Inflammatory macrophage treated with lipopolysaccharide for 1 hour (primary cell): ENCODE data around the gene FAM117B.
"Not testable (repeated sequence)": the region's sequence is repeated elsewhere in the genome, so short reads cannot be mapped to it uniquely, and the experiment has no call there.

ENCODE experiments used
- DNase-seq, 2 donors: peaks; one replicate each; pipeline ENCODE4 v3.0.0-alpha.2; 2020 to 2022

The FAM117B gene

DNA sequence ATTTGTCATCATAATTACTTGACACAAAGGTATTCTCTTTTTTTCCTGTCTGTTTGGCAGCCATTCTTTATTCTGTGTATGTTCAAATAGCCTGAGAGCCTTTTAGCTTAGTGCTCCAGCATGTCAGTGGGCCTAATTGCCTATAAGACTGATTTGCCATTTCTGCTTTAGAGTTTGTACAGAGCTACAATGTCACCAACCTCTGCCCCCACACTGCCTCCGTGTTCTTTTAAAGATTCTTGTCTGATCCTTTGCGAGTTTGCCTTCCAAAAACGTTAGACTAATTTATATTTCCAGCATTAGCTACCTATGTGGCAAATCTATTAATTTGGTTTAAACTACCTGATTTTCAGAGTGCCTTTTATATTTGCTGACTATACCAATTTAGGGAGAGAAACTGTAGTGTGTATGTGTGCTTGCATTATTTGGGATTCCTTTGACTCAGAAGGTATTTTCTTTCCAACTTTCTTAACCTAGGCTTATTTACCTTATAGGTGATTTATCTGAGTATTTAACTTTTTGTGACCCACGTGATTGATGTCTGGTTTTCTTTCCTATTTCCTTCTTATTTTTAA, 70.8 kb downstream of the FAM117B start:
- no peak for DNase-seq

GRCh38 chr2:202714971-202715935, 80.5 kb downstream of the FAM117B start:
- not testable (repeated sequence) for DNase-seq

- no peak for DNase-seq
Observed at GRCh38 chr2:202716114-202716718, 81.4 kb downstream of the FAM117B start.

DNA sequence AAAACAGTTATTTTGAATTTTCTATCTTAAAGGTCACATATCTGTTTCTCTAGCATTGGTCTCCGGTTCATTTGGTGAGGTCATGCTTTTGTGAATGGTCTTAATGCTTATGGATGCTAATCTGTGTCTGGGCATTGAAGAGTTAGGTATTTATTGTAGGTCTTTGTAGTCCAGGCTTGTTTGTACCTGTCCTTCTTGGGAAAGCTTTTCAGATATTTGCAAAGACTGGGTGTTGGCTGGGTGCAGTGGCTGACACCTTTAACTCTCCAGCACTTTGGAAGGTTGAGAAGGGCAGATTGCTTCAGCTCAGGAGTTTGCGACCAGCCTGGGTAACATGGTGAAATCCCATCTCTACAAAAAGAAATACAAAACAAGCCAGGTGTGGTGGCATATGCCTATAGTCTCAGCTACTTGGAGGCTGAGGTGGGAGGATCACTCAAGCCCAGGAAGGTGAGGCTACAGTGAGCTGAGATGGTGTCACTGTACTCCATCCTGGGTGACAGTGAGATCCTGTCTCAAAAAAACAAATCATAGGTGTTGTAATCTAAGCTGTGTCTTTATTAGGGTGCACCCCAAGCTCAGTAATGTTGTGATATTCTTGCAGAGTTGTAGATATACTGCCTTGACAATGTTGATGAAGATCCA, 82.3 kb downstream of the FAM117B start:
- no peak for DNase-seq

- no peak for DNase-seq
Observed at GRCh38 chr2:202717598-202718310, 83.0 kb downstream of the FAM117B start.

GRCh38 chr2:202718614-202719013, 83.8 kb downstream of the FAM117B start:
- no peak for DNase-seq

DNA sequence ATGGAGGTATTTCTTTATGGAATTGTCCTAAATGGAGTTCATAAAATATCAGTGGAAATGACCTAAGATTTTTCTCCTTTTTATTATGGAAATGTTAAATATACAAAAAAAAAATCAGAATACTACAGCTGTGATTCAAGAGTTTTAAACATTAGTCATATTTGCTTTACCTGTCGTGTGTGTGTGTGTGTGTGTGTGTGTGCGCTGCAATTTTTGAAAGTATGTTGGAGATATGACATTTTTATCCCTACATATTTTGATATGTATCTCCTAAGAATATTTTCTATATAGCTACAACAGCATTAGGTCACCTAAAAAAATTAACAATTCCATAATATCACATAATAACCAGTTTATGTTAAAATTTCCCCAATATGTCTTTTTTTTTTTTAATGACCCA, 85.5 kb downstream of the FAM117B start:
- no peak for DNase-seq

- no peak for DNase-seq
Observed at GRCh38 chr2:202721621-202722020, 86.9 kb downstream of the FAM117B start.

DNA sequence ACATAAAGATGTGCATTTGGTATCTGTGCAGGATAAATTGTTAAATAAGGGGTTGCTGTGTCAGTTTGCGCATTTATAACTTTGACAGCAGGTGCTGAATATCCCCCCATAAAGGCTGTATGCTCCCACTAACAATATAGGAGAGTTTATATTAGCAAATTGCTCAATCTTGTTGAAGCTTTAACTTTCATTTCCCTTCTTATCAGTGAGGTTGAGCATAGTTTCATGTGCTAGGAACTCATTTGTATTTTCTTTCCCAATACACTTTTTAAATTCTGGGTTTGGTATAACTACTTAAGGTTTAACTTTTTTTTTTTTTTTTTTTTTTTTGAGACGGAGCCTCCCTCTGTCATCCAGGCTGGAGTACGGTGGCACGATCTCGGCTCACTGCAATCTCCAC, 89.0 kb downstream of the FAM117B start:
- DNase-seq: no peak

GRCh38 chr2:202726070-202726469, 91.3 kb downstream of the FAM117B start:
- DNase-seq: no peak

DNA sequence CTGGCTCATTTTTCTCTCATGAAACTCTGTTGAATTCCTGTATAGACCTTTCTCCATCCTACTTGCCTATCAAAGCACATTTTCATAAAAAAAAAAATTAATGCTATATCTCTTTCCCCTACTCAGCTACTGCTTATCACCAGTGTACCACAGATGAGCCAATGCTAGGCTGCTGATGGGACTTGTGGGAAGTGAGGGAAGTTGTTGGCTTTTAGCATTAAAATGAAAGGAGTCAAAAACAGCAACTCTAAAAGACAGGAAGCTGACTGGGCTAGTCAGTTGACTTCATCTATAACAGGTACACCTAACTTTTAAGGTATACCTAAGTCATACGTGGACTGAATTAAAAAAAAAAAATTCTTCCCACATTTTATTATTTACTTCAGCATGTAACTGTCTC, 102.1 kb downstream of the FAM117B start:
- no peak for DNase-seq

GRCh38 chr2:202743613-202744012, 108.8 kb downstream of the FAM117B start:
- no peak for DNase-seq

- DNase-seq: no peak
Observed at GRCh38 chr2:202749477-202749876, 114.7 kb downstream of the FAM117B start.

DNA sequence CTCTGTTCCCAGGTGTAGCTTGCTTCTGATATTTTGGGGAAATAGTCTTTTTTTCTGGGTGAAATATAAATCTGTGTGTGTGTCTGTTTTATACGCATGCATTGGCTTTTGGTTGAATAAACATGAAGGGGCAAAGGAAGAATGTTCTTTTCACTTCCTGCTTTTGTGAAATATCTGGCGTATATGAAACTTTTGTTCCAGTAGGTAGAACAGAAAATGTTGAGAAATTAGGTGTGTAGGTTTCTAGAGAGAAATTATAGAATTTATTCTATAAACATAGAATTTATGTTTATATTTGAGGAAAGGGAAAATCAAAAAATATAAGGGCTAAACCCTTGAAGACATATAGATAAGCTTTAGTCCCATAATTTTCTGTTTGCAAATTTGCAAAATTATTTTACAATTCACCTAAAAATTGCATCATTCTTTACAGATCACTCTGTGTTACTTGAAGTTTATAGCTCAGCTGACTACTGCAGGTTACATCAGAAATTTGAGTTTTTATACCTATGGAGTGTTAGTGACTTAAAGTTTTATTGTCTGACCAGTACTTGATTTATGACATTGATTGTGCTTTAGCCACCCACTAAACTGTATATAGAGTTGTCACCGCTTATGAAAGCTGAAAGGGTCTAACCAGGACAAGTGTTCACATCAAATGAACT, 116.1 kb downstream of the FAM117B start:
- DNase-seq: no peak

- no peak for DNase-seq
Observed at GRCh38 chr2:202752071-202752470, 117.3 kb downstream of the FAM117B start.

GRCh38 chr2:202754936-202755335, 120.2 kb downstream of the FAM117B start:
- DNase-seq: no peak

DNA sequence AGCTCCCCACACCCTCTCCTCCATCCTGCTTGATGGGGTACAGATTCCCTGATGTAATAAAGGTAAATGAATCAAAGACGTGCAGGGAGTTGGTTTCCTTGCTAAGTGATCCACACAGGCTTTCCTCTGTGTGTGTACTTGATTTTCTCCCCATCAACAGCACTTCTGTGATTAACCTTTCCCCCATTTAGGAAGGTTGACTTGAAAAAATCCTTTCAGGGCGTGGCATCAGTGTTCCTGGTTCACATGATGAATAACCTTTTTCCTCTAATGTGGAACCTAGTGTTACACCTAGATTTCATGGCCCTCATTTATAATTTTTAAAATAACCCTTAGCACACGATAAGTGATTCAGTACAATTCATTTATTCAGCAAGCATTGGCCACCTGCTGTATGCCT, 121.8 kb downstream of the FAM117B start:
- no peak for DNase-seq

DNA sequence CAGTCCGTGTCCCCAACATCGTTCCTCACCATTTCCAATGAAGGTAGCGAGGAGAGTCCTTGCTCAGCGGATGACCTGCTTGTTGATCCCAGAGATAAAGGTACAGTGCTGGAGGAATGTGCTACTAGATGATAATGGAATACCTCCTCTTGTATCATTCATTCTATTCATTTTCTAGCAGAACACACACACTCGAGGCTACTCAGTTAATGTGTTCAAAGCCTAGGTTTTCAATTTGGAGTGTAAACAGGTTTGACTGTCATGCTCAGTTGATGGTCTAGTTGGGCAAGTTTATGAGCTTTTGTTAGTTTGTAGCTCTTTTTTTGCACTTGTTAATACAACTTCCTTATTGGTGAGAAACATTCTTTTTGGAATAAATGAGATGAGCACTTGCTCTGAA, 122.6 kb downstream of the FAM117B start:
- DNase-seq: no peak

- no peak for DNase-seq
Observed at GRCh38 chr2:202758128-202758527, 123.4 kb downstream of the FAM117B start.

DNA sequence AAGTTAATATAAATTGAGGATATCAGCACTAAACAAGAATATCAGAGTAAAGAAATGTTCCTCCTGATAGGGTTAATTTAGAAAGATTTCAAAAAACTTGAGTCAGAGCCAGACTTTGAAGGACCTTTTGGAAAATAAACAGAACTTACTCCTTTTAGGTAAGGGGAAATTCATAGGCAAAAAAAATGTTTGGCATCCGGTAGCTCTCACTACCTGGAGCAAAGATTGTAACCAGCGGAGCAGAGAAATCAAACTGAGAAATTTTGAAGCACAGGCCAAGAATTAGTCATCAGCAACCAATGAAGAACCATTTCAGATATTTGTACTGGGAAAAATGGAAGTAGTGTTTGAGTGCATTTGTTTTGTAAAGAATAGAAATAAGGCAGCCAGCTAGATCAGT, 123.8 kb downstream of the FAM117B start:
- no peak for DNase-seq

- no peak for DNase-seq
Observed at GRCh38 chr2:202760848-202761247, 126.1 kb downstream of the FAM117B start.

DNA sequence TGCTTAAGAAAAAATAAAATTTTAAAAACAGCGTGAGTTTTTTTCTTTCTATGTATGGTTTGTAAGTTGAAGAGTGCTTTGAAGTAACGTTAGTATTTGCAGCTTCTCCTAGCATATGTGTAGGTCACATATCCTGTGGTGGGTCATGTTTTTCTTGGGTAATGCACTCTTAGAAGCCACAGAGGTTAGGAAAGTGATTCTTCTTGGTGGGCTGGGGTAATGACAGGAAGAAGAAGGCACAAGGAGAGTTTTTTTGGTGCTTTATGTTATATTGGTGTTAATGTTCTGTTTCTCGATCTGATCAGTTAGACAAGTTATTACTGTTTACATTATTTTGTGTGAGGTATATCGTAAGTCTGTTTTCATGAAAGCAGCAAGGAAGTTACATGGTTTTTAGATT, 127.8 kb downstream of the FAM117B start:
- DNase-seq: peak in 1 of 2 donors; percentile 28
